GM12878 (cell line): ENCODE results near the gene SLC6A1.

Experiments
- ATF3 ChIP-seq: IDR thresholded peaks from 2 replicates; pipeline ENCODE4 v1.6.1; 2011; ENCODE audit warnings: low read depth, mild to moderate bottlenecking, low read length, moderate library complexity, borderline replicate concordance; ENCODE audit errors: extremely low read depth
- CTCF ChIP-seq, 3 experiments: IDR thresholded peaks in 2 of 3; conservative IDR thresholded peaks in 1 of 3; 2 replicates each; pipeline ENCODE4 v1.5.1; 2011; ENCODE audit warnings: low read depth in 3 of 3, low read length in 3 of 3, mild to moderate bottlenecking in 3 of 3, control low read depth in 2 of 3, moderate library complexity in 2 of 3, inconsistent platforms in 1 of 3, mixed read lengths in 1 of 3; ENCODE audit not compliant: control insufficient read depth in 2 of 3, insufficient read depth in 1 of 3; ENCODE audit errors: extremely low read depth in 1 of 3
- EZH2 ChIP-seq: IDR thresholded peaks from 2 replicates; pipeline ENCODE4 v1.6.1; 2012; ENCODE audit warnings: low read depth, mild to moderate bottlenecking, control low read depth, inconsistent platforms, low read length, borderline replicate concordance; ENCODE audit not compliant: control insufficient read depth
- JUND ChIP-seq: IDR thresholded peaks from 2 replicates; pipeline ENCODE4 v1.6.1; 2012; ENCODE audit warnings: low read depth, mild to moderate bottlenecking, low read length, improper control_type of control experiment, moderate library complexity
- POLR2A ChIP-seq: IDR thresholded peaks from 2 replicates; pipeline ENCODE4 v1.6.1; 2011; ENCODE audit warnings: low read depth, mild to moderate bottlenecking, low read length
- SMC3 ChIP-seq: IDR thresholded peaks from 2 replicates; pipeline ENCODE4 v1.6.1; 2011; ENCODE audit warnings: low read length, improper control_type of control experiment, borderline replicate concordance
- TARDBP ChIP-seq: IDR thresholded peaks from 2 replicates; pipeline ENCODE4 v1.6.1; 2016; ENCODE audit warnings: borderline replicate concordance
- ZNF274 ChIP-seq: IDR thresholded peaks from one replicate; pipeline ENCODE4 v1.8.0; 2011; ENCODE audit not compliant: insufficient read length, insufficient read depth
- ZZZ3 ChIP-seq: IDR thresholded peaks from 2 replicates; pipeline ENCODE4 v1.6.1; 2011; ENCODE audit warnings: low read depth; ENCODE audit not compliant: control insufficient read depth, insufficient read length

- TF ChIP-seq CTCF (IDR thresholded peaks at IDR 0.05 in 2 of 3, conservative IDR thresholded peaks at IDR 0.05 in 1 of 3; ENCODE audit: control insufficient read depth in 2 of 3, extremely low read depth in 1 of 3, insufficient read depth in 1 of 3, low read depth in 3 of 3, low read length in 3 of 3) (no peak), ZZZ3 (no peak), JUND (no peak), POLR2A (no peak), EZH2 (no peak), ATF3 (no peak), ZNF274 (no peak), TARDBP (no peak), SMC3 (no peak)
These were observed 41.1 kb upstream of the SLC6A1 start for GRCh38 chr3:10951295-10951926.
